ENCODE measurements around the gene FIG4.

The FIG4 gene

DNA sequence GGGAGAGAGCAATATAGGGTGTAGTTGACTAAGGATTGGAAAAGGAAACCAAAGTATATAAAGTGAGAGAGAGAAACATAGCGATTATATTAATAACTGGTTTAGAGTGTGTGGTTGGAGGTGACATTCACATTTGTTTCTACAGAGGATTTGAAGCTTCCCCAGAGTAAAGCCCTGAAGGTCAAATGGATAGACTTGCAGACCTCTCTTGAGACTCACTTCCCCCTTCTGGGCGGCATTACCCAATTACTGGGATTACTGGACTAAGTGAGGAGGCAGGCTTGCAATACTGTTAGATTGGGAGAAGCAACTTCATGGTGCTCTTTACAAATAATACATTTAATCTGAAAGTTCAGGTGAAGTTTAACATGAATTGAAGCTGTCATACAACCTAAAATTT, 10.7 kb downstream of the FIG4 start:
- Histone ChIP-seq H3K9me2 (replicated peaks; ENCODE audit: insufficient read depth, low read length) (no peaks in the 10 kb centered on the region), H3K4me2 (ENCODE audit: low read depth, low read length, poor library complexity, severe bottlenecking) (no peak overlapping the region), H3K27ac (ENCODE audit: low read depth, low read length) (no peak overlapping the region), H3K27me3 (ENCODE audit: low read length) (no peaks in the 10 kb centered on the region), H2AFZ (ENCODE audit: low read depth, low read length, severe bottlenecking) (no peak overlapping the region), H3F3A (ENCODE audit: insufficient read depth) (no peaks in the 10 kb centered on the region), H4K20me1 (ENCODE audit: low read depth, low read length) (no peaks in the 10 kb centered on the region), H3K9me3 (ENCODE audit: insufficient read depth, low read length) (no peaks in the 10 kb centered on the region), H3K36me3 (ENCODE audit: low read length) (no peaks in the 10 kb centered on the region), H3K9ac (ENCODE audit: low read length) (no peak overlapping the region), H3K79me2 (ENCODE audit: insufficient read depth, low read length) (no peaks in the 10 kb centered on the region), H3K4me3 (ENCODE audit: insufficient read depth, low read length, poor library complexity, severe bottlenecking) (no peak overlapping the region)
- TF ChIP-seq EZH2phosphoT487 (conservative IDR thresholded peaks at IDR 0.05; ENCODE audit: low read length), result no peak
- TF ChIP-seq, protein P1, sequence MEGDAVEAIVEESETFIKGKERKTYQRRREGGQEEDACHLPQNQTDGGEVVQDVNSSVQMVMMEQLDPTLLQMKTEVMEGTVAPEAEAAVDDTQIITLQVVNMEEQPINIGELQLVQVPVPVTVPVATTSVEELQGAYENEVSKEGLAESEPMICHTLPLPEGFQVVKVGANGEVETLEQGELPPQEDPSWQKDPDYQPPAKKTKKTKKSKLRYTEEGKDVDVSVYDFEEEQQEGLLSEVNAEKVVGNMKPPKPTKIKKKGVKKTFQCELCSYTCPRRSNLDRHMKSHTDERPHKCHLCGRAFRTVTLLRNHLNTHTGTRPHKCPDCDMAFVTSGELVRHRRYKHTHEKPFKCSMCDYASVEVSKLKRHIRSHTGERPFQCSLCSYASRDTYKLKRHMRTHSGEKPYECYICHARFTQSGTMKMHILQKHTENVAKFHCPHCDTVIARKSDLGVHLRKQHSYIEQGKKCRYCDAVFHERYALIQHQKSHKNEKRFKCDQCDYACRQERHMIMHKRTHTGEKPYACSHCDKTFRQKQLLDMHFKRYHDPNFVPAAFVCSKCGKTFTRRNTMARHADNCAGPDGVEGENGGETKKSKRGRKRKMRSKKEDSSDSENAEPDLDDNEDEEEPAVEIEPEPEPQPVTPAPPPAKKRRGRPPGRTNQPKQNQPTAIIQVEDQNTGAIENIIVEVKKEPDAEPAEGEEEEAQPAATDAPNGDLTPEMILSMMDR (IDR thresholded peaks at IDR 0.05; ENCODE audit: insufficient read depth, low read length, poor library complexity, severe bottlenecking), result no peak

DNA sequence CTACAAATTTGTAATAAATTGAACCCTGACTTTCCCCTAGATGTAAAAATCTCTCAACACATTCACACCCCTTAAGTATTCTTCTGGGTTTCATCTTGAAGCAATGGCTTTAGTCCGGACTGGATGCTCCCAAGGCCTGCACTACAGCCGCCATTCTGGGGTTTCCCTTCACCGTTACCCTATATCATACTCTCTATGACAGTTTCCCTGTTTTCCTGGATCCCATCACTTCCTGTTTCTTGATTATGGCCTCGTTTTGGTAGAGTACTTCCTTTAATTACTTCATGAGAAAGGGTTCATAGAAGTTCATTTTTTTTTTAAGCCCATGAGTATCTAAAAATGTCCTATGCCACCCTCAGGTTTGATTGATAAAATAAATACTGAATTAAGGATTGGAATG, 11.7 kb downstream of the FIG4 start:
- H3K27ac ChIP-seq (ENCODE audit: low read depth, low read length), result no peak overlapping the region
- no peaks in the 10 kb centered on the region for H3K36me3 ChIP-seq (ENCODE audit: low read length)
- no peaks in the 10 kb centered on the region for H3F3A ChIP-seq (ENCODE audit: insufficient read depth)
- no peak overlapping the region for H3K4me2 ChIP-seq (ENCODE audit: low read depth, low read length, poor library complexity, severe bottlenecking)
- H3K4me3 ChIP-seq (ENCODE audit: insufficient read depth, low read length, poor library complexity, severe bottlenecking), result no peak overlapping the region
- no peaks in the 10 kb centered on the region for H3K27me3 ChIP-seq (ENCODE audit: low read length)
- H4K20me1 ChIP-seq (ENCODE audit: low read depth, low read length), result no peaks in the 10 kb centered on the region
- no peaks in the 10 kb centered on the region for H3K9me2 ChIP-seq (replicated peaks; ENCODE audit: insufficient read depth, low read length)
- no peak overlapping the region for H3K9ac ChIP-seq (ENCODE audit: low read length)
- no peak overlapping the region for H2AFZ ChIP-seq (ENCODE audit: low read depth, low read length, severe bottlenecking)
- H3K9me3 ChIP-seq (ENCODE audit: insufficient read depth, low read length), result no peaks in the 10 kb centered on the region
- no peaks in the 10 kb centered on the region for H3K79me2 ChIP-seq (ENCODE audit: insufficient read depth, low read length)
- no peak for TF ChIP-seq EZH2phosphoT487 (conservative IDR thresholded peaks at IDR 0.05; ENCODE audit: low read length)
- TF ChIP-seq, protein P1 (IDR thresholded peaks at IDR 0.05; ENCODE audit: insufficient read depth, low read length, poor library complexity, severe bottlenecking), result no peak

- Histone ChIP-seq H3K36me3 (ENCODE audit: low read length) (no peaks in the 10 kb centered on the region), H3K9me2 (replicated peaks; ENCODE audit: insufficient read depth, low read length) (no peaks in the 10 kb centered on the region), H3K79me2 (ENCODE audit: insufficient read depth, low read length) (no peaks in the 10 kb centered on the region), H3F3A (ENCODE audit: insufficient read depth) (no peaks in the 10 kb centered on the region), H3K9me3 (ENCODE audit: insufficient read depth, low read length) (no peaks in the 10 kb centered on the region), H3K27me3 (ENCODE audit: low read length) (no peaks in the 10 kb centered on the region), H3K4me2 (ENCODE audit: low read depth, low read length, poor library complexity, severe bottlenecking) (no peak overlapping the region), H3K9ac (ENCODE audit: low read length) (no peak overlapping the region), H4K20me1 (ENCODE audit: low read depth, low read length) (no peaks in the 10 kb centered on the region), H3K4me3 (ENCODE audit: insufficient read depth, low read length, poor library complexity, severe bottlenecking) (no peak overlapping the region), H2AFZ (ENCODE audit: low read depth, low read length, severe bottlenecking) (no peak overlapping the region), H3K27ac (ENCODE audit: low read depth, low read length) (no peak overlapping the region)
- no peak for TF ChIP-seq EZH2phosphoT487 (conservative IDR thresholded peaks at IDR 0.05; ENCODE audit: low read length)
- TF ChIP-seq, protein P1 (IDR thresholded peaks at IDR 0.05; ENCODE audit: insufficient read depth, low read length, poor library complexity, severe bottlenecking), result peak; percentile 93
Observed at GRCh38 chr6:109705258-109705657, 14.2 kb downstream of the FIG4 start.

Measured in SU-DHL-6 (cell line).